ENCODE measurements around the gene TC2N.
"Not testable (repeated sequence)": the region's sequence is repeated elsewhere in the genome, so short reads cannot be mapped to it uniquely, and the experiment has no call there.

GRCh38 chr14:91871401-91871800, 4.1 kb upstream of the TC2N start:
- not testable (repeated sequence) for TF ChIP-seq CTCF (IDR thresholded peaks at IDR 0.05; ENCODE audit: borderline replicate concordance, extremely low read depth, low read length, poor library complexity, severe bottlenecking); EZH2 (IDR thresholded peaks at IDR 0.05; ENCODE audit: borderline replicate concordance, low read depth, low read length, severe bottlenecking)

Data from DND-41 (cell line).